GM12892 (cell line): ENCODE results near the gene LLGL1.

Experiments used
- DNase-seq: peaks from one replicate; pipeline ENCODE4 v3.0.0; 2011; ENCODE audit not compliant: insufficient read length
- FAIRE-seq: peaks from 2 replicates; lab custom pipeline; 2011; peaks lifted over from hg19 to GRCh38; lab: Jason Lieb, UNC
- POLR2A ChIP-seq: IDR thresholded peaks from 2 replicates; pipeline ENCODE4 v1.6.1; 2011; ENCODE audit warnings: low read depth, low read length, control low read depth
- POLR2AphosphoS5 ChIP-seq: IDR thresholded peaks from 2 replicates; pipeline ENCODE4 v1.6.1; 2011; ENCODE audit warnings: low read depth, low read length, control low read depth
- TAF1 ChIP-seq: IDR thresholded peaks from 2 replicates; pipeline ENCODE4 v1.6.1; 2011; ENCODE audit warnings: low read depth, mild to moderate bottlenecking, control low read depth, low read length, borderline replicate concordance

The LLGL1 gene

GRCh38 chr17:18235743-18236256 is 10.4 kb downstream of the LLGL1 start:
- TF ChIP-seq POLR2AphosphoS5 = no peak
- no peak for TF ChIP-seq POLR2A
- no peak for TF ChIP-seq TAF1
- DNase-seq (no peak), FAIRE-seq (no peak)

GRCh38 chr17:18236494-18236893 is 11.1 kb downstream of the LLGL1 start:
- no peak for TF ChIP-seq POLR2AphosphoS5
- no peak for TF ChIP-seq POLR2A
- TF ChIP-seq TAF1 = no peak
- no peak for FAIRE-seq

GRCh38 chr17:18237461-18237860 is 12.0 kb downstream of the LLGL1 start:
- FAIRE-seq (no peak), DNase-seq (no peak)
- no peak for TF ChIP-seq TAF1
- no peak for TF ChIP-seq POLR2A
- TF ChIP-seq POLR2AphosphoS5 = no peak

More at GRCh38 chr17:18236494-18236893, 11.1 kb downstream of the LLGL1 start:
- DNase-seq = no peak

GRCh38 chr17:18238299-18238698 is 12.9 kb downstream of the LLGL1 start:
- TF ChIP-seq TAF1 (no peak), POLR2AphosphoS5 (no peak), POLR2A (no peak)
- no peak for DNase-seq
- no peak for FAIRE-seq

- FAIRE-seq (no peak), DNase-seq (no peak)
- TF ChIP-seq POLR2AphosphoS5 (no peak), TAF1 (no peak)
These were observed 15.0 kb downstream of the LLGL1 start for GRCh38 chr17:18240449-18240848.

- DNase-seq = no peak
- FAIRE-seq = peak; percentile 54
- TF ChIP-seq POLR2AphosphoS5 = no peak
- no peak for TF ChIP-seq POLR2A
- no peak for TF ChIP-seq TAF1
These were observed 15.9 kb downstream of the LLGL1 start for GRCh38 chr17:18241229-18241871.

- no peak for TF ChIP-seq POLR2AphosphoS5
- FAIRE-seq (no peak), DNase-seq (no peak)
These were observed 19.8 kb downstream of the LLGL1 start for GRCh38 chr17:18245038-18245776.

GRCh38 chr17:18246109-18246725 is 20.8 kb downstream of the LLGL1 start:
- FAIRE-seq (no peak), DNase-seq (no peak)
- TF ChIP-seq POLR2AphosphoS5 (no peak), TAF1 (no peak), POLR2A (no peak)

GRCh38 chr17:18246880-18247612 is 21.6 kb downstream of the LLGL1 start:
- FAIRE-seq (no peak), DNase-seq (peak; percentile 67)
- TF ChIP-seq TAF1 (no peak), POLR2A (no peak), POLR2AphosphoS5 (no peak)

GRCh38 chr17:18247613-18248001 is 22.2 kb downstream of the LLGL1 start:
- no peak for DNase-seq
- no peak for TF ChIP-seq TAF1
- TF ChIP-seq POLR2AphosphoS5 = no peak
- no peak for TF ChIP-seq POLR2A
- peak; percentile 9 for FAIRE-seq

GRCh38 chr17:18248300-18248731 is 22.9 kb downstream of the LLGL1 start:
- FAIRE-seq = peak; percentile 94
- TF ChIP-seq POLR2AphosphoS5 = no peak
- no peak for TF ChIP-seq POLR2A
- no peak for TF ChIP-seq TAF1
- peak; percentile 91 for DNase-seq

GRCh38 chr17:18248811-18249210 is 23.4 kb downstream of the LLGL1 start:
- TF ChIP-seq POLR2AphosphoS5 = no peak
- no peak for TF ChIP-seq TAF1
- no peak for TF ChIP-seq POLR2A
- DNase-seq = no peak
- FAIRE-seq = no peak
